ENCODE measurements around the gene HEYL.

GRCh38 chr1:39592069-39592468, 47.4 kb downstream of the HEYL start:
- TF ChIP-seq CTCF (IDR thresholded peaks at IDR 0.05; ENCODE audit: low read length): no peak
- no peak for TF ChIP-seq EZH2 (optimal IDR thresholded peaks at IDR 0.05; ENCODE audit: low read depth, low read length)
- no peak for TF ChIP-seq EZH2phosphoT487 (IDR thresholded peaks at IDR 0.05; ENCODE audit: low read length)

Measured in MM.1S (cell line).